OCI-LY3 (cell line): ENCODE data around the gene CIAO2B.
A peak's percentile ranks its signal among the peaks of the same experiment; 100 is the strongest.

ENCODE experiments used
- H2AFZ ChIP-seq: fragments of 200-600, 300-600 bp; shearing (Covaris generic); 2 replicates; pipeline ENCODE4 v1.6.0; 2014; ENCODE audit warnings: antibody characterized with exemption, low read depth, low read length
- H3K27ac ChIP-seq: fragments of 200-600, 300-600 bp; sonication (generic); 2 replicates; pipeline ENCODE4 v1.5.1; 2014; ENCODE audit warnings: mild to moderate bottlenecking, low read length, moderate library complexity, mixed read lengths
- H3K27me3 ChIP-seq: fragments of 200-600, 300-600 bp; sonication (generic); 2 replicates; pipeline ENCODE4 v1.6.1; 2014; ENCODE audit warnings: low read depth, low read length, mixed read lengths
- H3K36me3 ChIP-seq: fragments of 200-600, 300-600 bp; sonication (generic); replicated peaks from 2 replicates; pipeline ENCODE3; 2014; ENCODE audit warnings: low read depth, low read length, mixed read lengths
- H3K4me1 ChIP-seq: fragments of 300-600, 200-600 bp; sonication (generic); 2 replicates; pipeline ENCODE4 v1.6.1; 2014; ENCODE audit warnings: low read length, mixed read lengths
- H3K4me2 ChIP-seq: fragments of 200-600, 300-600 bp; sonication (generic); 2 replicates; pipeline ENCODE4 v1.6.1; 2014; ENCODE audit warnings: low read length, mixed read lengths
- H3K4me3 ChIP-seq: fragments of 300-600, 200-600 bp; sonication (generic); 2 replicates; pipeline ENCODE4 v1.5.1; 2014; ENCODE audit warnings: antibody characterized with exemption, mild to moderate bottlenecking, low read length, moderate library complexity
- H3K79me2 ChIP-seq: fragments of 300-600, 200-600 bp; shearing (Covaris generic); 2 replicates; pipeline ENCODE4 v1.6.1; 2014; ENCODE audit warnings: mild to moderate bottlenecking, low read length, mixed read lengths
- H3K9ac ChIP-seq: fragments of 300-600, 200-600 bp; shearing (Covaris generic); 2 replicates; pipeline ENCODE4 v1.6.0; 2014; ENCODE audit warnings: mild to moderate bottlenecking, low read length, moderate library complexity
- H3K9me3 ChIP-seq: fragments of 200-600, 300-600 bp; shearing (Covaris generic); 2 replicates; pipeline ENCODE4 v1.6.1; 2014; ENCODE audit warnings: low read length, mixed read lengths; ENCODE audit not compliant: insufficient read depth
- H4K20me1 ChIP-seq: fragments of 200-600, 300-600 bp; sonication (generic); 2 replicates; pipeline ENCODE4 v1.6.1; 2016; ENCODE audit warnings: low read length, mixed read lengths; ENCODE audit not compliant: insufficient read depth
- EZH2phosphoT487 ChIP-seq: fragments of 200-600 bp; shearing (Covaris generic); IDR thresholded peaks from 2 replicates; pipeline ENCODE4 v1.6.1; 2018; ENCODE audit warnings: antibody characterized with exemption, mixed run types, low read depth
- TF ChIP-seq, protein P1 (sequence below): fragments of 200-600, 300-600 bp; sonication (generic); IDR thresholded peaks from 2 replicates; pipeline ENCODE4 v1.5.1; 2014; ENCODE audit warnings: antibody characterized with exemption, low read length, low read depth

CIAO2B gene

DNA sequence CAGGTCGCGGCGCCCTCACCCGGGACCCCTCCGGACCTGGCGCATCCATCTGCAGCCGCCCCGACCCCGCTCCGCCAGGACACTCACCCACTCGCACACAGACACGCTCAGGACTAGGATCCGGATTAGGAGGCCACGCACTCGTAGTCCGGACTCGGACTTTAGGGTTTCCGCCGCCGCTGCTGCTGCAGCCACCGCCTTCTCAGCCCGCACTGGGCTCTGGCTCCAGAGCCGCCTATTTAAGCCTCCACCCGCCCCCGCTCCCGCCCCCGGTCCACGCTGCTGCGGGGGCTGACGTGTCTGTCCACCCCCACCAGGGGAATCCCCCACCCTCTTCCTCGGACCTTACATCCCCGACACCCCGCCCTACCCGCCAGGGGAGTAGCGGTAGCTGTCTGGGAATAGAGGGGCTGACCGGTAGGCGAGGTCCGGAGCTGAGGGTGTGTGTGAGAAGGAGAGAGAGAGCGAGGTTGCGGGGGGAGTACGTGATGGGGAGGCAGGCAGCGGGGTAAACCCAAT, 8.8 kb downstream of the CIAO2B start, which contains the start of gene RRAD:
Gene RRAD (minus strand): TSS at position 214 of the 519 bp plus-strand sequence. CDS start 356 bp downstream, outside the sequence.
- Histone ChIP-seq H3K4me2 (peak within 1 kb of the TSS; percentile 41), H3K79me2 (no peaks in the 10 kb centered on the region), H3K9ac (no peak within 1 kb of the TSS), H3K27ac (no peak within 1 kb of the TSS), H3K27me3 (no peaks in the 10 kb centered on the region), H3K36me3 (no peaks in the 10 kb centered on the region), H3K4me3 (peak within 1 kb of the TSS; percentile 48), H2AFZ (no peak within 1 kb of the TSS), H3K9me3 (no peaks in the 10 kb centered on the region), H4K20me1 (no peaks in the 10 kb centered on the region), H3K4me1 (peaks cover 17% of the 10 kb centered on the region)
- TF ChIP-seq EZH2phosphoT487: no peak
- TF ChIP-seq, protein P1, sequence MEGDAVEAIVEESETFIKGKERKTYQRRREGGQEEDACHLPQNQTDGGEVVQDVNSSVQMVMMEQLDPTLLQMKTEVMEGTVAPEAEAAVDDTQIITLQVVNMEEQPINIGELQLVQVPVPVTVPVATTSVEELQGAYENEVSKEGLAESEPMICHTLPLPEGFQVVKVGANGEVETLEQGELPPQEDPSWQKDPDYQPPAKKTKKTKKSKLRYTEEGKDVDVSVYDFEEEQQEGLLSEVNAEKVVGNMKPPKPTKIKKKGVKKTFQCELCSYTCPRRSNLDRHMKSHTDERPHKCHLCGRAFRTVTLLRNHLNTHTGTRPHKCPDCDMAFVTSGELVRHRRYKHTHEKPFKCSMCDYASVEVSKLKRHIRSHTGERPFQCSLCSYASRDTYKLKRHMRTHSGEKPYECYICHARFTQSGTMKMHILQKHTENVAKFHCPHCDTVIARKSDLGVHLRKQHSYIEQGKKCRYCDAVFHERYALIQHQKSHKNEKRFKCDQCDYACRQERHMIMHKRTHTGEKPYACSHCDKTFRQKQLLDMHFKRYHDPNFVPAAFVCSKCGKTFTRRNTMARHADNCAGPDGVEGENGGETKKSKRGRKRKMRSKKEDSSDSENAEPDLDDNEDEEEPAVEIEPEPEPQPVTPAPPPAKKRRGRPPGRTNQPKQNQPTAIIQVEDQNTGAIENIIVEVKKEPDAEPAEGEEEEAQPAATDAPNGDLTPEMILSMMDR: no peak

DNA sequence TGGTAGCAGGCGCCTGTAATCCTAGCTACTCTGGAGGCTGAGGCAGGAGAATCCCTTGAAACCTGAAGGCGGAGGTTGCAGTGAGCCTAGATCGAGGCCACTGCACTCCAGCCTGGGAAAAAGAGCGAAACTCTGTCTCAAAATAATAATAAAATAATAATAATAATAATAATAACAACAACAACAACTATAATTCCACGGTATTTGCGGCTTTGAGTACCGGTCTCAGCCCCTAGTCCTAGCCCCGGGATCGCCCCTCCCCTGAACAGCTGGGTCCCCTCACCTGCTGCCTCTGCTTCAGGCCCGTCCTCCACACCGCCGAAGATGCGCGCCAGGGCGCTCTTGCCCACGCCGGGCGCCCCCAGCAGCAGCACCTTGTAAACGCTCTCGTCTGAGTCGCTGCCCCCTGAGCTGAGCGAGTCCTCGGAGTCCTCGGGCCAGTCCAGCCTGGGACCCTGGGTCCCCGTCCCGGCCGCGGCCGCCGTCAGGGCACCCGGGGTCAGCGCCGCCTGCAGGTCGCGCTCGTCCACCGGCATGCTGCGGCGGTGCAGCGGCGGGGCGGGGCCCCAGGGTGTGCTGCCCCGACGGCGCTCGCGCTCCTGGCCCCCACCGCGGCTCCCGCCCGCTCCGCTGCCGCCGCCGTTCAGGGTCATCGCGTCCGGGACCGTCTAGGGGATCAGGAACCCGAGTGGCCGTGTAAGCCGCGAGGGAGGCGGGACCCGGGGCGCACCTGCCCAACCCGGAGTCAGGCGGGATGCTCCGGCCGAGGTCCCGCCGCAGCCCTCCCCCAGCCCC, 9.5 kb downstream of the CIAO2B start:
- H3K9me3 ChIP-seq: no peaks in the 10 kb centered on the region
- H3K9ac ChIP-seq: no peak overlapping the region
- no peaks in the 10 kb centered on the region for H3K36me3 ChIP-seq
- no peak for TF ChIP-seq EZH2phosphoT487
- TF ChIP-seq, protein P1: no peak
- no peak overlapping the region for H3K27ac ChIP-seq
- H4K20me1 ChIP-seq: no peaks in the 10 kb centered on the region
- no peaks in the 10 kb centered on the region for H3K27me3 ChIP-seq
- peak overlapping the region; percentile 48 for H3K4me3 ChIP-seq
- H3K79me2 ChIP-seq: no peaks in the 10 kb centered on the region
- peak overlapping the region; percentile 41 for H3K4me2 ChIP-seq
- H3K4me1 ChIP-seq: peaks cover 17% of the 10 kb centered on the region
- H2AFZ ChIP-seq: no peak overlapping the region

DNA sequence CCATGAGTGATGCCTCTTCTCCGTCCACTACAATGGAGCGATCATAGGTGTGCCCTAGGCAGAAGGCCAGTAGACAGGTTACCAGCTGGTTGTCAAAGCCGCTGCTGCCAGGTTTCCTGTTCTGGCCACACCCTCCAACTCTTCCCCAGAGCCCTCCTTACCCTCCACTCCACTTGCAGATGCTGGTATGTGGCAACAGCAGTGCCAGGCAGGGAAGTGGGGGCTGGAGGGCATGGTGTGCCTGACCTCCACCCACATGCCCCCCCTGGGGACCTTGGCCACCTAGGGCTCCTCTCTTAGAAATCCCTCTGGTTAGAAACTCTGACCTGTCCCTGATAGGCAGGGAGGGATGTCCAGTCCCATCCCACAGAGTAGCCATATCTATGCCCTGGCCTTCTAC, 10.3 kb downstream of the CIAO2B start:
- Histone ChIP-seq H3K27ac (no peak overlapping the region), H3K4me1 (peaks cover 20% of the 10 kb centered on the region), H3K4me2 (no peak overlapping the region), H4K20me1 (no peaks in the 10 kb centered on the region), H3K36me3 (no peaks in the 10 kb centered on the region), H3K9ac (no peak overlapping the region), H3K9me3 (no peaks in the 10 kb centered on the region), H3K27me3 (no peaks in the 10 kb centered on the region), H3K79me2 (no peaks in the 10 kb centered on the region), H2AFZ (no peak overlapping the region), H3K4me3 (no peak overlapping the region)
- TF ChIP-seq, protein P1: no peak
- TF ChIP-seq EZH2phosphoT487: no peak

DNA sequence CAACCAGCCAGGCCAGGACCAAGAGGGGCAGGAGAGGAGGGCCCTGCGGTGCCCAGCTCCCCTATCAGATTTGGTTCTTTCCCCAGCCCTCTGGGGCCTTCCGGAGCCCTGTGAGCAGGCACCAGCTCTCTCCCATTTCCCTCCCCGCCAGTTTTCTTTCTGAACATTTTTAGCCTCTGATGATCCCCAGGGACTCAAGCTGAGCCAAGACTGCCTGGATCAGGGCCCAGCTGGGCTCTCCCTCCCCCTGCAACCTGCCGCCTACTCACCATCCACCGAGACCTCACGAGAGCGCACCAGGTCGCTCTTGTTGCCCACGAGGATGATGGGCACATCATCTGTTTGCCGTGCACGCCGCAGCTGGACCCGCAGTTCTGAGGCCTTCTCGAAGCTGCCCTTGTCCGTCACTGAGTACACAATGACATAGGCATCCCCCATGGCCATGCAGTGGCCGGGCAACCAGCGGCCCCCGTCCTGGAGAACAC, 10.9 kb downstream of the CIAO2B start:
- Histone ChIP-seq H2AFZ (no peak overlapping the region), H3K4me1 (peaks cover 20% of the 10 kb centered on the region), H3K4me2 (no peak overlapping the region), H3K9me3 (no peaks in the 10 kb centered on the region), H3K79me2 (no peaks in the 10 kb centered on the region), H3K27ac (no peak overlapping the region), H3K9ac (no peak overlapping the region), H3K27me3 (no peaks in the 10 kb centered on the region), H4K20me1 (no peaks in the 10 kb centered on the region), H3K4me3 (no peak overlapping the region), H3K36me3 (no peaks in the 10 kb centered on the region)
- TF ChIP-seq, protein P1: no peak
- TF ChIP-seq EZH2phosphoT487: no peak
